GM23248 (cell line): ENCODE results near the gene DIS3L.
"Not testable (repeated sequence)": the region's sequence is repeated elsewhere in the genome, so short reads cannot be mapped to it uniquely, and the experiment has no call there.

ENCODE experiments used
- EZH2 ChIP-seq: fragments of 200-600 bp; sonication (generic); IDR thresholded peaks from 2 replicates; pipeline ENCODE4 v1.6.1; 2018; ENCODE audit warnings: antibody characterized with exemption, mild to moderate bottlenecking; ENCODE audit not compliant: insufficient read depth, poor library complexity, severe bottlenecking
- EZH2phosphoT487 ChIP-seq: fragments of 200-600 bp; sonication (generic); IDR thresholded peaks from 2 replicates; pipeline ENCODE4 v1.6.1; 2018; ENCODE audit warnings: antibody characterized with exemption, moderate library complexity, mild to moderate bottlenecking, low read depth; ENCODE audit not compliant: insufficient read depth

DNA sequence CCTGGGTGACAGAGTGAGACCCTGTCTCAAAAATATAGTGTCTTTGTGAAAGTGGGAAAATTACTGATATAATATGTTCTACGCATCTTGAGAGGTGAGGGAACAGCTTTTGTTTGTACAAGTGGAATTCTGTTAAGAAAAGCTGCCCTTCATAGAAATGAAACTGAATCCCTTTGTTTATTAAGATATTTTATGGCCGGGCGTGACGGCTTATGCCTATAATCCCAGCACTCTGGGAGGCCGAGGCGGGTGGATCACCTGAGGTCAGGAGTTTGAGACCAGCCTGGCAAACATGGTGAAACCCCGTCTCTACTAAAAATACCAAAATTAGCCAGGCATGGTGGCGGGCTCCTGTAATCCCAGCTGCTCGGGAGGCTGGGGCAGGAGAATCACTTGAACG is 11.1 kb downstream of the DIS3L start:
- not testable (repeated sequence) for TF ChIP-seq EZH2phosphoT487, EZH2
